Endothelial cell of umbilical vein (primary cell): ENCODE data around the gene PTPN5.

Experiments
- CTCF ChIP-seq, 2 donors: IDR thresholded peaks; 1 replicate in 1 of 2; 2 replicates in 1 of 2; pipeline ENCODE4 v1.5.1; 2011; ENCODE audit warnings: low read length in 2 of 2, mild to moderate bottlenecking in 2 of 2, moderate library complexity in 2 of 2, control low read depth in 1 of 2, inconsistent platforms in 1 of 2, low read depth in 1 of 2; ENCODE audit not compliant: insufficient read depth in 1 of 2; ENCODE audit errors: extremely low read depth in 1 of 2
- EZH2 ChIP-seq: IDR thresholded peaks from 2 replicates; pipeline ENCODE4 v1.6.1; 2012; ENCODE audit warnings: borderline replicate concordance, low read depth, mild to moderate bottlenecking, moderate library complexity, low read length, inconsistent platforms; ENCODE audit not compliant: severe bottlenecking
- MYC ChIP-seq: IDR thresholded peaks from one replicate; pipeline ENCODE4 v1.6.1; 2011; ENCODE audit warnings: mild to moderate bottlenecking, low read depth, low read length
- POLR2A ChIP-seq: IDR thresholded peaks from 2 replicates; pipeline ENCODE4 v1.6.1; 2012; ENCODE audit warnings: low read depth, mild to moderate bottlenecking, control low read depth, low read length
- POLR2AphosphoS5 ChIP-seq: IDR thresholded peaks from 2 replicates; pipeline ENCODE4 v1.6.1; 2012; ENCODE audit warnings: low read depth, mild to moderate bottlenecking, control low read depth, low read length, moderate library complexity; ENCODE audit not compliant: insufficient read depth

- TF ChIP-seq CTCF (IDR thresholded peaks at IDR 0.05; ENCODE audit: extremely low read depth in 1 of 2, insufficient read depth in 1 of 2, low read depth in 1 of 2, low read length in 2 of 2) (no peak), EZH2 (no peak), POLR2AphosphoS5 (no peak), POLR2A (no peak), MYC (no peak)
Observed at GRCh38 chr11:18704698-18705097, 86.9 kb downstream of the PTPN5 start.
